ENCODE data around the gene SLC24A1.
"Not testable (repeated sequence)": the region's sequence is repeated elsewhere in the genome, so short reads cannot be mapped to it uniquely, and the experiment has no call there.

DNA sequence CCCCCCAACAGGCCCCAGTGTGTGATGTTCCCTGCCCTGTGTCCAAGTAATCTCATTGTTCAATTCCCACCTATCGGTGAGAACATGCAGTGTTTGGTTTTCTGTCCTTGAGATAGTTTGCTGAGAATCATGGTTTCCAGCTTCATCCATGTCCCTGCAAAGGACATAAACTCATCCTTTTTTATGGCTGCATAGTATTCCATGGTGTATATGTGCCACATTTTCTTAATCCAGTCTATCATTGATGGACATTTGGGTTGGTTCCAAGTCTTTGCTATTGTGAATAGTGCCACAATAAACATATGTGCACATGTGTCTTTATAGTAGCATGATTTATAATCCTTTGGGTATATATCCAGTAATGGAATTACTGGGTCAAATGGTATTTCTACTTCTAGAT lies 5.9 kb upstream of the SLC24A1 start:
- TF ChIP-seq, protein P1, sequence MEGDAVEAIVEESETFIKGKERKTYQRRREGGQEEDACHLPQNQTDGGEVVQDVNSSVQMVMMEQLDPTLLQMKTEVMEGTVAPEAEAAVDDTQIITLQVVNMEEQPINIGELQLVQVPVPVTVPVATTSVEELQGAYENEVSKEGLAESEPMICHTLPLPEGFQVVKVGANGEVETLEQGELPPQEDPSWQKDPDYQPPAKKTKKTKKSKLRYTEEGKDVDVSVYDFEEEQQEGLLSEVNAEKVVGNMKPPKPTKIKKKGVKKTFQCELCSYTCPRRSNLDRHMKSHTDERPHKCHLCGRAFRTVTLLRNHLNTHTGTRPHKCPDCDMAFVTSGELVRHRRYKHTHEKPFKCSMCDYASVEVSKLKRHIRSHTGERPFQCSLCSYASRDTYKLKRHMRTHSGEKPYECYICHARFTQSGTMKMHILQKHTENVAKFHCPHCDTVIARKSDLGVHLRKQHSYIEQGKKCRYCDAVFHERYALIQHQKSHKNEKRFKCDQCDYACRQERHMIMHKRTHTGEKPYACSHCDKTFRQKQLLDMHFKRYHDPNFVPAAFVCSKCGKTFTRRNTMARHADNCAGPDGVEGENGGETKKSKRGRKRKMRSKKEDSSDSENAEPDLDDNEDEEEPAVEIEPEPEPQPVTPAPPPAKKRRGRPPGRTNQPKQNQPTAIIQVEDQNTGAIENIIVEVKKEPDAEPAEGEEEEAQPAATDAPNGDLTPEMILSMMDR (tag by site-specific recombination; IDR thresholded peaks at IDR 0.05) = not testable (repeated sequence)
- TF ChIP-seq, protein P2, sequence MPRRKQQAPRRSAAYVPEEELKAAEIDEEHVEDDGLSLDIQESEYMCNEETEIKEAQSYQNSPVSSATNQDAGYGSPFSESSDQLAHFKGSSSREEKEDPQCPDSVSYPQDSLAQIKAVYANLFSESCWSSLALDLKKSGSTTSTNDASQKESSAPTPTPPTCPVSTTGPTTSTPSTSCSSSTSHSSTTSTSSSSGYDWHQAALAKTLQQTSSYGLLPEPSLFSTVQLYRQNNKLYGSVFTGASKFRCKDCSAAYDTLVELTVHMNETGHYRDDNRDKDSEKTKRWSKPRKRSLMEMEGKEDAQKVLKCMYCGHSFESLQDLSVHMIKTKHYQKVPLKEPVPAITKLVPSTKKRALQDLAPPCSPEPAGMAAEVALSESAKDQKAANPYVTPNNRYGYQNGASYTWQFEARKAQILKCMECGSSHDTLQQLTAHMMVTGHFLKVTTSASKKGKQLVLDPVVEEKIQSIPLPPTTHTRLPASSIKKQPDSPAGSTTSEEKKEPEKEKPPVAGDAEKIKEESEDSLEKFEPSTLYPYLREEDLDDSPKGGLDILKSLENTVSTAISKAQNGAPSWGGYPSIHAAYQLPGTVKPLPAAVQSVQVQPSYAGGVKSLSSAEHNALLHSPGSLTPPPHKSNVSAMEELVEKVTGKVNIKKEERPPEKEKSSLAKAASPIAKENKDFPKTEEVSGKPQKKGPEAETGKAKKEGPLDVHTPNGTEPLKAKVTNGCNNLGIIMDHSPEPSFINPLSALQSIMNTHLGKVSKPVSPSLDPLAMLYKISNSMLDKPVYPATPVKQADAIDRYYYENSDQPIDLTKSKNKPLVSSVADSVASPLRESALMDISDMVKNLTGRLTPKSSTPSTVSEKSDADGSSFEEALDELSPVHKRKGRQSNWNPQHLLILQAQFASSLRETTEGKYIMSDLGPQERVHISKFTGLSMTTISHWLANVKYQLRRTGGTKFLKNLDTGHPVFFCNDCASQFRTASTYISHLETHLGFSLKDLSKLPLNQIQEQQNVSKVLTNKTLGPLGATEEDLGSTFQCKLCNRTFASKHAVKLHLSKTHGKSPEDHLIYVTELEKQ (tag by site-specific recombination; IDR thresholded peaks at IDR 0.05; ENCODE audit: borderline replicate concordance) = not testable (repeated sequence)
- TF ChIP-seq, protein P3, sequence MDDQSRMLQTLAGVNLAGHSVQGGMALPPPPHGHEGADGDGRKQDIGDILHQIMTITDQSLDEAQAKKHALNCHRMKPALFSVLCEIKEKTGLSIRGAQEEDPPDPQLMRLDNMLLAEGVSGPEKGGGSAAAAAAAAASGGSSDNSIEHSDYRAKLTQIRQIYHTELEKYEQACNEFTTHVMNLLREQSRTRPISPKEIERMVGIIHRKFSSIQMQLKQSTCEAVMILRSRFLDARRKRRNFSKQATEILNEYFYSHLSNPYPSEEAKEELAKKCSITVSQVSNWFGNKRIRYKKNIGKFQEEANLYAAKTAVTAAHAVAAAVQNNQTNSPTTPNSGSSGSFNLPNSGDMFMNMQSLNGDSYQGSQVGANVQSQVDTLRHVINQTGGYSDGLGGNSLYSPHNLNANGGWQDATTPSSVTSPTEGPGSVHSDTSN (CRISPR knock-in tag; IDR thresholded peaks at IDR 0.05) = not testable (repeated sequence)
- TF ChIP-seq ZNF785, ZNF184, ZNF707 (tag by site-specific recombination; IDR thresholded peaks at IDR 0.05): not testable (repeated sequence)
